ENCODE measurements around the gene TIAM1. TPM values are rescaled to one million over a fixed set of nuclear protein-coding genes. Genes with fewer than 3 reads are reported as not detected.

Gene TIAM1
- total RNA-seq, 1 donor from 2014 or later: 119 TPM

DNA sequence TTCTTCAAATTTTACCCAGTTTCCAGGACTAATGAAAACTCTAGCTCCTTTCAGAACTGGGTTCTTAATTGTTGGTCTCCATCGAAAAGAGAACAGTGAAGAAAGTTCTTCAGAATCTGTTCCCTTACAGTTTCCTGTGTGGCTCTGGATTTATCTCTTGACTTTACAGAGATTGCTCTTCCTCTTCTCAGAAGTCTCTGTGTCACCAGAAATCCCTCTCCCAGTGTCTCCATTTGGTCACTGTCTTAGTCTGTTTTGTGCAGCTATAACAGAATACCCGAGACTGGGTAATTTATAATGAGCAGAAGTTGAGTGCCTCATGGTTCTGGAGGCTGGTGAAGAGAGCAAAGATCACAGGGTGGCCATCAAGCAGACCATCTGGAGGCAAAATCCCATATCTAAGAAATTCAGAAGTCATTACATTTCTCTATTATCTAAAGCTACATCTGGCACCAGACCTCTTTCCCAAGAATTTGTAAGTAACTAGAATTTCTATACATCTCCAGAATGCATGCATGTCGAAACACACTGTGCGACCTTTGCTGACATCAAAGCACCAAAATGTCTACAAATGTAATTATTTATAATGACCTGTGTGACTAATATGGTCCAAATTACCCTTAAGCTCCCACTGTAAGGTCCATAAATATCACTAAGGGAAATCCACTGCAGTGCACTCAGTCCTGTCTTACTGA lies 240.3 kb downstream of the TIAM1 start:
- Mint-ChIP-seq H3K27me3 (ENCODE audit: insufficient read depth) (no peaks in the 10 kb centered on the region), H3K36me3 (ENCODE audit: low read depth) (peaks cover 19% of the 10 kb centered on the region), H3K4me3 (no peak overlapping the region), H3K4me1 (ENCODE audit: low read depth) (peaks cover 48% of the 10 kb centered on the region), H3K9me3 (peaks cover 7% of the 10 kb centered on the region), H3K27ac (no peak overlapping the region)
- intact Hi-C loops (cut with micrococcal nuclease): no loop called here
- DNase-seq (ENCODE audit: low spot score): no peak

DNA sequence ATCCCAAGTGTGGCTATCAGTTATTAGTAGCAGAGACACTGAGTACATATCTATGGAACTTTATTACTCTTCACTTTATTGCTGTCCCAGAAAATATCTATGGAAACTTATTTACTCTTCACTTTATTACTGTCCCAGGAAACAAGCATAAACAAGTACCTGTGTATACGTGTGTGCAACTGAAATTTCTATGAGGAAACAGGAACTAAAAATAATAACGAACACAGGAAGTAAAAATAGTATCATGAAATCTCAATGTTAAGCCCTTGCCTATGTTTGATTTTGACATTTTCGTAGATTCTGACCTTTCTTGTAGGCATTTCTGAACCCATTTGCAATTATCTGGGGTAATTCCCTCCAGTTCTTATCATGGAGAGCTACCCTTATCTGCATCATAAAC lies 240.9 kb downstream of the TIAM1 start:
- Mint-ChIP-seq H3K36me3 (ENCODE audit: low read depth) (peaks cover 19% of the 10 kb centered on the region), H3K27ac (no peak overlapping the region)
- intact Hi-C loops (cut with micrococcal nuclease): no loop called here

DNA sequence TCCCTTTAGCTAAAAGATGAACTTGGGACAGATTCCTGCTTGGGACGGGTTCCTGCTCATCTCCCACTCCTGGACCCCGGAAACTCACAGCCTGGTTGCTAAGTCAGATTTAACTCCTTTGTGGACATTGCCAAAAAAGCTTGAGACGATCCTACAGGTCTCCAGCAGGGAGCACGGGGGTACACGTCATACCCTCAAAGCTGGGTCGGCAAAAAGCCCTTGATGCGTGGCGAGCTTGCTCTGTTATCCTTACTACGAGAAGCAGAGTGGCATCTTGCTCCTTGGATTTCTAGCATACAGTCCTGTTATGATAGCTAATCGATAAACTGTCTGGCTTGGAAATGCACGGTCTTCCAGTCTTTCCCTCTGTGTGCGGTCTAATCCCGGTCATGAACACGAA lies 244.9 kb downstream of the TIAM1 start:
- no peak overlapping the region for H3K27ac Mint-ChIP-seq
- no peak for DNase-seq (ENCODE audit: low spot score)
- peaks cover 6% of the 10 kb centered on the region for H3K9me3 Mint-ChIP-seq
- peaks cover 1% of the 10 kb centered on the region for H3K36me3 Mint-ChIP-seq (ENCODE audit: low read depth)
- peaks cover 31% of the 10 kb centered on the region for H3K4me1 Mint-ChIP-seq (ENCODE audit: low read depth)
- intact Hi-C loops (cut with micrococcal nuclease): loop anchor here (1.0 kb wide), 1 partner anchor 31 kb away; no protein-coding TSS in a partner anchor
- peaks cover 12% of the 10 kb centered on the region for H3K27me3 Mint-ChIP-seq (ENCODE audit: insufficient read depth)
- no peak overlapping the region for H3K4me3 Mint-ChIP-seq

More for the DNA sequence above, 240.9 kb downstream of the TIAM1 start:
- Mint-ChIP-seq H3K9me3 (peaks cover 7% of the 10 kb centered on the region), H3K4me3 (no peak overlapping the region), H3K27me3 (ENCODE audit: insufficient read depth) (no peaks in the 10 kb centered on the region), H3K4me1 (ENCODE audit: low read depth) (peaks cover 51% of the 10 kb centered on the region)
- DNase-seq (ENCODE audit: low spot score): no peak

DNA sequence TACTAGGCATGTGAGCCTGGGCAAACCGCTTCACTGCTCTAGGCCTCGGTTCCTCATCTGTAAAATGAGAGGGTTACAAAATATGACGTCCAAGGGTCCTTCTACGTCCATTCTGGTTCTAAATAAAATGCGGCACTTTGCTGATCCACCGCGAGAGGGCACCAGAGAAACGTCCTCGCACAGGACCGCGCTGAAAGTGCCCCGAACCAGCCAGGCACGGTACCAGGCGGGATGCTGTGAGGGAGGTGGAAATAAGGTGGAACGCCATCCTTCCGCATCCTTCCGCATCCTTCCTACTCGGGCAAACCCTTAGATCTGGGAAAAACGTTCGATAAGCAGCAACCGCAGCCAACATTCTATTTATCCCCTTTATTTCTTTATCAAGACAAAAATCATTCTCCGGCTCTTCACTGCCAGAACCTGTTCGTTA lies 245.5 kb downstream of the TIAM1 start:
- H3K4me3 Mint-ChIP-seq: no peak overlapping the region
- H3K36me3 Mint-ChIP-seq (ENCODE audit: low read depth): peaks cover 3% of the 10 kb centered on the region
- peaks cover 6% of the 10 kb centered on the region for H3K9me3 Mint-ChIP-seq
- peak; percentile 57 for DNase-seq (ENCODE audit: low spot score)
- H3K27me3 Mint-ChIP-seq (ENCODE audit: insufficient read depth): peaks cover 17% of the 10 kb centered on the region
- intact Hi-C loops (cut with micrococcal nuclease): loop anchor here (1.0 kb wide), 7 partner anchors 32 to 506 kb away; no protein-coding TSS in a partner anchor
- H3K27ac Mint-ChIP-seq: no peak overlapping the region
- peaks cover 25% of the 10 kb centered on the region for H3K4me1 Mint-ChIP-seq (ENCODE audit: low read depth)

DNA sequence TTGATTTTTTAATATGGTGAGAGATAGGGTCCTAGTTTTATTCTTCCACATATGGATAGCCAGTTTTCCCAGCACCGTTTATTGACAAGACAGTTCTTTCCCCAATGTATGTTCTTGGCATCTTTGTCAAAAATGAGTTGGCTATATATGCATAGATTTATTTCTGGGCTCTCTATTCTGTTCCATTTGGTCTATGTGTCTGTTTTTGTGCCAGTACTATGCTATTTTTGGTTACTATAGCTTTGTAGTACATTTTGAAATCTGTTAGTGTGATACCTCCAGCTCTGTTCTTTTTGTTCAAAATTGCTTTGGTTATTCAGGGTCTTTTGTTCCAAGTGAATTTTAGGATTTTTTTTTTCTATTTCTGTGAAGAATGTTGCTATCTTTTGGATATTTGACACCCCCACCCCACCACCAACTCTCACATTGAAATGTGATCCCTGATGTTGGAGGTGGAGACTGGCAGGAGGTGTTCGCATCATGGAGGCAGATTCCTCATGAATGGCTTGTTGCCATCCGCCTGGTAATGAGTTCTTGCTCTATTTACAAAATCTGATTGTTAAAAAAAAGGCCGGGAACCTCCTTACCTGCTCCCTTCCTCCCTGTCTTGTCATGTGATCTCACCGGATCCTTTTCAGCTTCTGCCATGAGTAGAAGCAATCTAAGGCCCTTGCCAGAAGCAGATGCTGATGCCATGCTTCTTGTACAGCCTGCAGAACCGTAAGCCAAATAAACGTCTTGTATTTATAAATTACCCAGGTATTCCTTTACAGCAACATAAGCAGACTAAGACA lies 251.0 kb downstream of the TIAM1 start:
- H3K9me3 Mint-ChIP-seq: peaks cover 6% of the 10 kb centered on the region
- peaks cover 25% of the 10 kb centered on the region for H3K27me3 Mint-ChIP-seq (ENCODE audit: insufficient read depth)
- H3K4me3 Mint-ChIP-seq: no peak overlapping the region
- H3K4me1 Mint-ChIP-seq (ENCODE audit: low read depth): peaks cover under 1% of the 10 kb centered on the region
- no peak overlapping the region for H3K27ac Mint-ChIP-seq
- DNase-seq (ENCODE audit: low spot score): no peak
- intact Hi-C loops (cut with micrococcal nuclease): no loop called here
- H3K36me3 Mint-ChIP-seq (ENCODE audit: low read depth): peaks cover 3% of the 10 kb centered on the region

DNA sequence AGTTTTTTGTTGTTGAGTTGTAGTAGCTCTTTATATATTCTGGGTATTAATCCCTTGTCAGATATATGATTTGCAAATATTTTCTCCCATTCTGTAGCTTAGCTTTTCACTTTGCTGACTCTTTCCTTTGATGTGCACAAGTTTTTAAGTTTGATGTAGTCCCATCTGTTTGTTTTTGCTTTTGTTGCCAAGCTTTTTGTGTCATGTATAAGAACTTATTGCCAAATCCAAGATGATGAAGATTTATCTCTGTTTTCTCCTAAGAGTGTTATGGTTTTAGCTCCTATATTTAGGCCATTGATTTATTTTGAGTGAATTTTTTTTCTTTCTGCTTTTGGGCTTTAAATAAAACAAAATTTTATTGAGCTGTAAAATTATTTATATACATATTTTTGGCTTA lies 253.7 kb downstream of the TIAM1 start:
- Mint-ChIP-seq H3K36me3 (ENCODE audit: low read depth) (peaks cover 3% of the 10 kb centered on the region), H3K9me3 (peaks cover 6% of the 10 kb centered on the region), H3K27me3 (ENCODE audit: insufficient read depth) (peaks cover 27% of the 10 kb centered on the region), H3K4me1 (ENCODE audit: low read depth) (peaks cover 19% of the 10 kb centered on the region), H3K4me3 (no peak overlapping the region), H3K27ac (no peak overlapping the region)
- intact Hi-C loops (cut with micrococcal nuclease): no loop called here
- no peak for DNase-seq (ENCODE audit: low spot score)

DNA sequence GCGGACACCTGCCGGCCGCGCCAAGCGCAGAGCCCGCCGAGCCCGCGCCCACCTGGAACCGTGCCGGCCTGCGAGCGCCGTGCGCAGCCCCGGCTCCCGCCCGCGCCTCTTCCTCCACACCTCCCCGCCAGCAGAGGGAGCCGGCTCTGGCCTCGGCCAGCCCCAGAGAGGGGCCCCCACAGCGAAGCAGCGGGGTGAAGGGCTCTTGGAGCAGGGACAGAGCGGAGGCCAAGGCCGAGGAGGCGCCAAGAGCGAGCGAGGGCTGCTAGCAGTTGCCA lies 255.6 kb downstream of the TIAM1 start:
- Mint-ChIP-seq H3K9me3 (no peaks in the 10 kb centered on the region), H3K4me1 (ENCODE audit: low read depth) (peaks cover 19% of the 10 kb centered on the region), H3K27me3 (ENCODE audit: insufficient read depth) (peaks cover 9% of the 10 kb centered on the region), H3K36me3 (ENCODE audit: low read depth) (no peaks in the 10 kb centered on the region), H3K27ac (no peak overlapping the region), H3K4me3 (no peak overlapping the region)
- no peak for DNase-seq (ENCODE audit: low spot score)
- intact Hi-C loops (cut with micrococcal nuclease): loop anchor here (5.0 kb wide), 1 partner anchor 371 kb away; the partner anchor contains the start of gene KRTAP21-3

DNA sequence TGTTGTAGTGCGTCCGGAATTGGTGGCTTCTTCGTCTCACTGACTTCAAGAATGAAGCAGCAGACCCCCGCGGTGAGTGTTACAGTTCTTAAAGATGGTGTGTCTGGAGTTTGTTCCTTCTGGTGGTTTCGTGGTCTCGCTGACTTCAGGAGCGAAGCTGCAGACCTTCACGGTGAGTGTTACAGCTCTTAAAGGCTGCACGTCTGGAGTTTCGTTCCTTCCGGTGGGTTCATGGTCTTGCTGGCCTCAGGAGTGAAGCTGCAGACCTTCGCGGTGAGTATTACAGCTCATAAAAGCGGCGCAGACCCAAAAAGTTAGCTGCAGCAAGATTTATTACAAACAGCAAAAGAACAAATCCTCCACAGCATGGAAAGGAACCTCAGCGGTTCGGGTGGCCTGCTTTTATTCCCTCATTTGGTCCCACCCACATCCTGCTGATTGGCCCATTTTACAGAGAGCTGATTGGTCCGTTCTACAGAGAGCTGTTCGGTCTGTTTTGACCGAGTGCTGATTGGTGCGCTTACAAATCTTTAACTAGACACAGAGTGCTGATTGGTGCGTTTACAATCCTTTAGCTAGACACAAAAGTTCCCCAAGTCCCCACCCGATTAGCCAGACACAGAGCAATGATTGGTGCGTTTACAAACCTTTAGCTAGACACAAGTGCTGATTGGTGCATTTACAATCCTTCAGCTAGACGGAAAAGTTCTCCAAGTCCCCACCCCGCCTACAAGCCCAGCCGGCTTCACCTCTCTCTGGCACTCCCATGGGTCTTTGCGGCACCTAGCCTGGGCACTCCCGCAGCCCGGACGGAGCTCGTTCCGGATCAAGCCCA lies 256.2 kb downstream of the TIAM1 start:
- Mint-ChIP-seq H3K27me3 (ENCODE audit: insufficient read depth) (peaks cover 7% of the 10 kb centered on the region), H3K4me3 (peak overlapping the region; percentile 37), H3K27ac (no peak overlapping the region), H3K9me3 (no peaks in the 10 kb centered on the region), H3K4me1 (ENCODE audit: low read depth) (peaks cover 19% of the 10 kb centered on the region), H3K36me3 (ENCODE audit: low read depth) (no peaks in the 10 kb centered on the region)
- intact Hi-C loops (cut with micrococcal nuclease): loop anchor here (5.0 kb wide), 1 partner anchor 371 kb away; the partner anchor contains the start of gene KRTAP21-3
- no peak for DNase-seq (ENCODE audit: low spot score)

DNA sequence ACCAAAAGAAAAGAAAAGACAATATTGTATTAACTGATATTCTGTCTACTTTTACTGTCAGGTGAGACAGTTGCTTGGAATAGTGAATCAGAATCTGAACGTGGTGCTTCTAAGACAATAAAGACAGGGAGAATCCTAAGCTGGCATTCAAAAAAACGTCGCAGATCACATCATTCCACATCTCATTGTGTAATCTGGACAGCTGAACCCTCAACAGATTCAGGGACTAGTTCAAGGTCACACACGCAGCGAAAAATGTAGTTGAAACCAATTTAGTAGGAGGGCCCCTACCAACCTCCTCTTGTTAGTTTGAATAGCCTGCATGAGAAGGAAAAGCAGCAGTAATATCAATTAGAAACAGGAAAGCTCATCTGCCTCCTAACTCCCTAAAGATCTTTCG lies 259.4 kb downstream of the TIAM1 start:
- H3K9me3 Mint-ChIP-seq: no peaks in the 10 kb centered on the region
- no peak for DNase-seq (ENCODE audit: low spot score)
- H3K36me3 Mint-ChIP-seq (ENCODE audit: low read depth): no peaks in the 10 kb centered on the region
- H3K4me1 Mint-ChIP-seq (ENCODE audit: low read depth): peaks cover 19% of the 10 kb centered on the region
- no peak overlapping the region for H3K27ac Mint-ChIP-seq
- no peak overlapping the region for H3K4me3 Mint-ChIP-seq
- peaks cover 5% of the 10 kb centered on the region for H3K27me3 Mint-ChIP-seq (ENCODE audit: insufficient read depth)
- intact Hi-C loops (cut with micrococcal nuclease): loop anchor here (5.0 kb wide), 1 partner anchor 367 kb away; the partner anchor contains the start of gene KRTAP21-3

DNA sequence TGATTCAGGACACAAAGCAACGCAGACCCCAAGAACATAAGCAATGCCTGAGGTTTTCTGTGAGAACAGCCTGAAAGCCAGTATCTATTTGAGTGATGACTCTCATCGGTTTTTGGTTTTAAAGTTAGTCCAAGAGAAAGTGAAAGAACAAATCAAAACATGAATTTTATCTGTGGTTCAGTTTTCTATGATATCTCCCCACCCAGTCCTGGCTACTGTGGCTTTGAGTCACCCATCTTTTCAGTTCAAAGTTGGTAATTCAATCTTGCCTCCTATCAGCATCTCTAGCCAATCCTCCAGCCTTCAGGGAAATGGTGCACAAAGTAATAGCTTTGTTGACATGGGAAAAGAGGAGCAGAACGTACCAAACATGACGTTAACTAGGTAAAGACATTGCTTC lies 265.3 kb downstream of the TIAM1 start:
- Mint-ChIP-seq H3K27ac (no peak overlapping the region), H3K9me3 (no peaks in the 10 kb centered on the region), H3K36me3 (ENCODE audit: low read depth) (no peaks in the 10 kb centered on the region), H3K27me3 (ENCODE audit: insufficient read depth) (peaks cover 10% of the 10 kb centered on the region), H3K4me1 (ENCODE audit: low read depth) (peaks cover 14% of the 10 kb centered on the region), H3K4me3 (no peak overlapping the region)
- no peak for DNase-seq (ENCODE audit: low spot score)
- intact Hi-C loops (cut with micrococcal nuclease): no loop called here

DNA sequence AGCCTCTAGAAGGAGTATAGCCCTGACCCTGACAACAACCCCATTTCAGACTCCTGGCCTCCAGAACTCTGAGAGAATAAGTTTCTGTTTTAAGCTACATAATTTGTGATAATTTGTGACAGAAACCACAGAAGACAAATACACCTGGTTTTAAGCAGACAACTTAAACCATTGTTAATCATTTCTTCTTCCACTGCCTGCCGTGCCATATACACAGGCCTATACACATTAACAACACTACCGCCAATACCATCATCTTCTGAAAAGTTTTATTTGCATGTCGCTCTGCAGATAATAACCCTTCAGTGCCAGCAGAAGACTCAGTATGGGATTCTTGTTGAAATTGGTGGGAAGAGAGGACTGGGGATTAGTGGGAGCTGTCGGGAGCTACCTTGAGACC lies 265.8 kb downstream of the TIAM1 start:
- no peak overlapping the region for H3K4me3 Mint-ChIP-seq
- intact Hi-C loops (cut with micrococcal nuclease): no loop called here
- no peak overlapping the region for H3K27ac Mint-ChIP-seq
- peaks cover 14% of the 10 kb centered on the region for H3K4me1 Mint-ChIP-seq (ENCODE audit: low read depth)
- peaks cover 14% of the 10 kb centered on the region for H3K27me3 Mint-ChIP-seq (ENCODE audit: insufficient read depth)
- no peak for DNase-seq (ENCODE audit: low spot score)
- H3K36me3 Mint-ChIP-seq (ENCODE audit: low read depth): no peaks in the 10 kb centered on the region
- H3K9me3 Mint-ChIP-seq: no peaks in the 10 kb centered on the region

DNA sequence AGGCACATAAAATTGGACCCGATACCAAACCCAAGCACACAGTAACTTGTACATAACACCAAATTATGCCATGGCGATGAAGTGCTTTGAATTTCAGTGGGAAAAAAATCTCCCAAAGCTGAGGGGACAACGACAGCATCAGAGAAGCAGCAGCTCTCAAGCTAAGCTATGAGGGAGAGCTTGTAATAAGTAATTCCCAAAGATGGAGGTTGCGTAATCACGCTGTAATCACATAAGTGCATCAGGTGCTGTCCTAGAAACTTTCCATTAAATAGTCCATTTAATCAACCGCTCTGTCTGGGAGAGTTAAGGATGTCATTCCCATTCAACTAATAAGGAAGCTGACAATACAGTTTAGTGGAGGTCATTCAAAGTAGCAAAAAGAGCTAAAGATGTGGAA lies 268.2 kb downstream of the TIAM1 start:
- Mint-ChIP-seq H3K36me3 (ENCODE audit: low read depth) (no peaks in the 10 kb centered on the region), H3K27ac (no peak overlapping the region), H3K4me1 (ENCODE audit: low read depth) (peaks cover 14% of the 10 kb centered on the region), H3K27me3 (ENCODE audit: insufficient read depth) (peaks cover 18% of the 10 kb centered on the region), H3K9me3 (no peaks in the 10 kb centered on the region), H3K4me3 (no peak overlapping the region)
- no peak for DNase-seq (ENCODE audit: low spot score)
- intact Hi-C loops (cut with micrococcal nuclease): no loop called here
